ENCODE results near the gene LAMB3. TPM values are rescaled to one million over a fixed set of nuclear protein-coding genes. Genes with fewer than 3 reads are reported as not detected.

The LAMB3 gene
- total RNA-seq, 1 donor, result 14.2 TPM

DNA sequence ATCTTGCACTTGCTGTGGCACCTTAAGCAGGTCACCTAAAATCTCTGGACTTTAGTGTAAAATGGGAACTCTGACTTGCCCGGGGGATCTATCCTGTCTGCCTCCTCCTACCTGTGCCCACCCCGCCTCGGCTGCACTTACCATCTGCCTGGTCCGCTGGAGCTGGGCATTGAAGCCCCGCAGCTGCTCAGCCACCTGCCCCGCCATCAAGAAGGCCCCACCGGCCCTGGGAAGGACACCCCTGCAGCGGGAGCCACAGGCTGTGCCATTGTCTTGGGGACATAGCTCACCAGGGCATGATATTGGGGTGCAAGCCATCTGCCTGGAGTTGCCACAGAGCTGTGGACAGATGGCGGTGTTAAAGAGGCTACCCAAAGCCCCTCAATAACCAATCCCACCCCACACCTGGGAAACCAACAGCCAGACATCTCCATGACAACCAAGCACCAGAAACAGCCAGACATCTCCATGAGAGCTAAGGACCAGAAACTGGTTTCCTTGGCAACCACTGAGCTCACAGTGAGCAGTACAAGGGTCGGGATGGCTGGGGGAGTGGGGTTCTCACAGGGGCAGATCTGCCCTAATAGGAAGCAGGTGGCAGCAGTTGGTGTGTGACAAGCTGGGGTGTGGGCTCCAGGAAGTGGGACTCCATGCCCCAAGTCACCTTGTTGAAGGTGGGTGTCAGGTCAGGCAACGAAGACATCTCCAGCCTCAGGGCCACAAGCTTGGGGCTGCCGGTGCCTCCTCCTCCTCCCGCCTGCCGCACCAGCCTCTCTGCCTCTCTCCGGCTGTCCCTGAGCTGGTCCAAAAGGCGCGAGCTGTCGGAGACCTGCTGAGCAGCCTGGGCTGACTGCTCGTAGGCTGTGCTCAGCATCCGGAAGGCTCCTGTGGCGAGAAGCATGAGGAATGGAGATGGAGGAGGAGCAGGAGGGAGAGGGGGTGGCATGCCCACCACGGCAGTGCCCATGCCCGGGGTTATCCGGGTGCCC lies 29.1 kb downstream of the LAMB3 start:
- no peak overlapping the region for H3K4me3 ChIP-seq (ENCODE audit: low read depth, low read length)
- no peak for DNase-seq (ENCODE audit: low read depth)
- TF ChIP-seq, protein P1, sequence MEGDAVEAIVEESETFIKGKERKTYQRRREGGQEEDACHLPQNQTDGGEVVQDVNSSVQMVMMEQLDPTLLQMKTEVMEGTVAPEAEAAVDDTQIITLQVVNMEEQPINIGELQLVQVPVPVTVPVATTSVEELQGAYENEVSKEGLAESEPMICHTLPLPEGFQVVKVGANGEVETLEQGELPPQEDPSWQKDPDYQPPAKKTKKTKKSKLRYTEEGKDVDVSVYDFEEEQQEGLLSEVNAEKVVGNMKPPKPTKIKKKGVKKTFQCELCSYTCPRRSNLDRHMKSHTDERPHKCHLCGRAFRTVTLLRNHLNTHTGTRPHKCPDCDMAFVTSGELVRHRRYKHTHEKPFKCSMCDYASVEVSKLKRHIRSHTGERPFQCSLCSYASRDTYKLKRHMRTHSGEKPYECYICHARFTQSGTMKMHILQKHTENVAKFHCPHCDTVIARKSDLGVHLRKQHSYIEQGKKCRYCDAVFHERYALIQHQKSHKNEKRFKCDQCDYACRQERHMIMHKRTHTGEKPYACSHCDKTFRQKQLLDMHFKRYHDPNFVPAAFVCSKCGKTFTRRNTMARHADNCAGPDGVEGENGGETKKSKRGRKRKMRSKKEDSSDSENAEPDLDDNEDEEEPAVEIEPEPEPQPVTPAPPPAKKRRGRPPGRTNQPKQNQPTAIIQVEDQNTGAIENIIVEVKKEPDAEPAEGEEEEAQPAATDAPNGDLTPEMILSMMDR (IDR thresholded peaks at IDR 0.05; ENCODE audit: insufficient read depth, low read depth, low read length), result no peak

DNA sequence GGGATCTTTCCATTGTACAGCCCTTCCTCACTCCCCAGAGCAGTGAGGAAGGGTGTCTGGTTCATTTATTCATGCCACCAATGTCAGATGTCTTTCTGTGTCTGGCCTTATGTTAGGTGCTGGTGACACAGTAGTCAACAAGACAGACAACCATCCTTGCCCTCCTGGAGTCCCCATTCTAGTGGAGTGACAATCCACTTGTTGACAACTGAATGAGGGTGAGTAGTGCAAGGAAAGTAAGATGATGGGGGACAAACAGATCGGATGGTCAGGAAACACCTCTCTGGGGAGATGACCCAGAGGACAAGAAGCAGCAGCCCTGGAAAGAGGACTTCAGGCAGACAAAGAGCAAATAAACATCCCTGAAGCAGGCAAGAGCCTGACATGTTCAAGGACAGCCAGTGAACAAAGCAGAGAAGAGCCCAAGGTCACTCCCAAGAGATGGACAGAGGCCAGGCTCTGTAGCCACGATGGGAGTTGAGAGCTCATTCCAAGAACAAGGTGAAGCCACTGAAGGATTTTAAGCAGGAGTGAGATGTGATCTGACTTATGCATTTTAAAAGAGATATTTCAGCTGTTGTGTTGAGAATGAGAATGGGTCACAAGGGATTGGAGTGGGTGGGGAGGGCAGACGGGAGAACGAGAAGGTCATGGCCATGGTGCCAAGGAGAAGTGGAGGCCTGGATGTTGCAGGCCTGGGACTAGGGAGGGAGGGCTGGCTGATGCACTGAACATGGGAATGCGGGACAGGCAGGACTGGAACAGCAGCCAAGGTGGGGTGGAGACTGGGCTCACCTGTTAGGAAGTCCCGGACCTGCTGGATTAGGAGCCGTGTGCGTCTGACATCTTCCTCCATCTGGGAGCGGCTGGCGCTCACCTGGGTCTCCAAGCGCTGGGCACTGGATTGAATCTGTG lies 30.2 kb downstream of the LAMB3 start:
- TF ChIP-seq, protein P1 (IDR thresholded peaks at IDR 0.05; ENCODE audit: insufficient read depth, low read depth, low read length), result no peak
- no peak for DNase-seq (ENCODE audit: low read depth)
- H3K4me3 ChIP-seq (ENCODE audit: low read depth, low read length), result no peak overlapping the region

DNA sequence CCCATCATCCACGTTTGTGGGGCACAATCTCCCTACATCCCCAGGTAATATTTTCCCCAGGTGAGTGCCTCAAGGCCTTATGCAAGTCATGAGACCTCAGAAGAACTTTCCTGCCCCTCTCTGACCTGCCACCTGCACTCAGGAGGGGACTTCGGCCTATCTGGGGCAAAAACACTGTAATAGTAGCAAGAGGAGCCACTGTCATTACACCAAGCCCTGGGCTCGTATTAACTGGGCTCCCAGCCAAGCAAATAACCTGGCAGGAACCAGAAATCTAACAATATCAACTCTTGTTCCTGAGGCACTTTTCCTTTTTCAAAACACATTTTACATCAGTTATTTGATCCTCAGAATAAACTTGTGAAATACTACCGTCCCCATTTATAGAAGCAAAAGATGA lies 30.9 kb downstream of the LAMB3 start:
- TF ChIP-seq, protein P1 (IDR thresholded peaks at IDR 0.05; ENCODE audit: insufficient read depth, low read depth, low read length), result no peak
- H3K4me3 ChIP-seq (ENCODE audit: low read depth, low read length), result no peak overlapping the region
- no peak for DNase-seq (ENCODE audit: low read depth)

DNA sequence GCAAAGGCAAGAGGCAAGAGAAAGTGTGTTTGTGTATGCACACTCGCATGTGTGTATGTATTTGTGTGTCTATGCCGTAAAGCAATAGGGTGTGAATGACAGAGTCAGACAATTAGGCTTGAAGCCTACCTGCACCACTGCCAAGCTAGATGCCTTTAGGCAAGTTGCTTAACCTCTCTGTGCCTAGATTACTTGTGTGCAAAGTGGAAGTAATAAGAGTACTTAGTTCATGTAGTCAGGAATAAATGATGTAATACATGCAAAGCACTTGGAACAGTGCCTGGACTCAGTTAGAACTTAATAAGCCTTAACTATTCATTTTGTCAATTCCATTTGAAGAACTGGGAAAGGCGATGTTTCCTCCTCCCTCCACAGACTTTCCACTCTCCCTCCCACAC lies 31.7 kb downstream of the LAMB3 start:
- DNase-seq (ENCODE audit: low read depth), result peak; percentile 41
- no peak overlapping the region for H3K4me3 ChIP-seq (ENCODE audit: low read depth, low read length)
- TF ChIP-seq, protein P1 (IDR thresholded peaks at IDR 0.05; ENCODE audit: insufficient read depth, low read depth, low read length), result no peak

DNA sequence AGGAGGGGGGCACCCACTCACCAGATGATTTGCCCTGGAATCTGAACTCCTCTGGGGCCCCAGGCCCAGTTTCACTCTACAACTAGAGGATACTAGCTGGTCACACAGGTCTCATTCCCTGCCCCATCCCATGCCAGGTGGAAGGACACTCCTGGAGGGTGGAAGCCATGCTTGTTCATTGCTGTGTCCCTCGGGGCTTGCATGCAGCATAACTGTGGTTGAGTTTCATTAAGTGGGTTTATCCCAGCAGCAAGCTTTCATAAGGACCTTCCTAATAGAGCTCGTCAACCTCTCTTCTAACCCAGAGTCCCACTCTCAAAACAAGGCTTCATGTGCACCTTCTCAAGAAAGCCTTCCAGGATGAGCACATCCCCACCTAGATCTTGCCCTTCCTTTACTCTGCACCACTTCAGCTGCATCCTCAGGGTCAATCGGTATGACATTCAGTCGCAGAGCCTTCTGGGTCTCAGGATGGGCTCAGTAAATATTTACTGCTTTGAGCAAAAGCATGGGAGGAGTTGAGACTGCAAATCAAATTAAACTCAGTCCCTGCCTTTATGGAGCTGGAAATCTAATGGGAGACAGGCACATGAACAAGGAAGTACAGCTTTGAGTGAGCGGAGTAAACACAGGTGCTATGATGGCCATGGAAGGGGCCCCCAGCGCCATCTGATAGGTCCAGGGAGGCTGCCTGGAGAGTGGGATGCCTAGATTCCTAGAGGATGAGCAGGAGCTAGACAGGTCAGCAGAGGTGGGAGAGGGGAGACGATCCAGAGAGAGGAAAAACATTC lies 32.3 kb downstream of the LAMB3 start:
- DNase-seq (ENCODE audit: low read depth), result no peak
- no peak overlapping the region for H3K4me3 ChIP-seq (ENCODE audit: low read depth, low read length)
- TF ChIP-seq, protein P1 (IDR thresholded peaks at IDR 0.05; ENCODE audit: insufficient read depth, low read depth, low read length), result no peak

Measured in fibroblast of villous mesenchyme (primary cell).